SK-N-SH treated with all-trans-retinoic acid at 6 μM for 48 hours (cell line): Measurements from ENCODE around the gene ENHO.

Experiments used
- SNAI2 ChIP-seq: fragments of 250-450 bp; sonication (Bioruptor Pico); IDR thresholded peaks from 2 replicates; pipeline ENCODE4 v1.5.0; 2020; ENCODE audit warnings: mild to moderate bottlenecking, moderate library complexity
- ZFP30 ChIP-seq: fragments of 450-650 bp; formaldehyde crosslinking; IDR thresholded peaks from 2 replicates; pipeline ENCODE4 v1.5.0; 2022; ENCODE audit warnings: mild to moderate bottlenecking, moderate library complexity

DNA sequence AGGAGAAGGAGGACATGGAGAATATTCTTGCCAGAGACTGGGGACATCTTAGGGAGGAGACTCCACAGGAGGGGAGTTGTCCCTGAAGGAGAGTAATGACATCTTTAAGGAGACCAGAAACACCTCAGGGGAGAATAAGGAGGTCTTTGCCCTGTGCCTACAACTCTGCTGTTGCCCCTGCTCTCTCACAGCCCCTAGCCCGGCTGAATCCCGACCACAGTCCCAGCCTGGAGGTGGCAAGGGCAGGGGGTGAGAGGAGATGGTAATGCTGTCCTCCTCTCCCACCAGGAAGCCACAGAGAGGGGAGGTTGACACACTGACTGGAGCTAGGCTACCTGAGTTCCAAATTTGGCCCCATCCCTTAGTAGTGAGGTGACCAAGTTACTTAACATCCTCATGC, 30.2 kb upstream of the ENHO start:
- TF ChIP-seq SNAI2 (CRISPR knock-in tag) (no peak), ZFP30 (CRISPR knock-in tag) (no peak)
